Activated CD4-positive, alpha-beta T cell treated with anti-CD3 and anti-CD28 coated beads for 24 hours (primary cell): ENCODE data around the gene TMBIM1.
A peak's percentile ranks its signal among the peaks of the same experiment; 100 is the strongest.

Experiments
- DNase-seq, 2 donors: peaks; one replicate each; pipeline ENCODE4 v3.0.0-alpha.2; 2020; ENCODE audit warnings: low read depth in 2 of 2

TMBIM1 gene

GRCh38 chr2:218272531-218273212 is 19.6 kb downstream of the TMBIM1 start:
- peak; percentile 64 to 74 for DNase-seq

GRCh38 chr2:218271865-218272530 is 20.3 kb downstream of the TMBIM1 start:
- no peak for DNase-seq

DNA sequence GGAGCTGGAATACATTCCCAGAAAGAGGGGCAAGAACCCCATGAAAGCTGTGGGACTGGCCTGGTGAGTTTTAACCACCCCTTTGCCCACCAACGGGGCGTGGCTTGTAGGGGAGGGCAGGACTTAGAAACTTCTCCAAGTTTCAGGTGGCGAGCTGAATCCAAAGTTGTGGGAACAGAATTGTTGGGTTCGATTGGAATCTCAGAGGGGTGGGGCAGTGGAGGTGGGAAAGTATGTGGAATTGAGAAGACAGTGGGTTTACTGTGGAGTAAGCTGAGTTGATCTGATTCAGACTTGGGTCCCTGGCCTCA is 20.9 kb downstream of the TMBIM1 start:
- no peak for DNase-seq

DNA sequence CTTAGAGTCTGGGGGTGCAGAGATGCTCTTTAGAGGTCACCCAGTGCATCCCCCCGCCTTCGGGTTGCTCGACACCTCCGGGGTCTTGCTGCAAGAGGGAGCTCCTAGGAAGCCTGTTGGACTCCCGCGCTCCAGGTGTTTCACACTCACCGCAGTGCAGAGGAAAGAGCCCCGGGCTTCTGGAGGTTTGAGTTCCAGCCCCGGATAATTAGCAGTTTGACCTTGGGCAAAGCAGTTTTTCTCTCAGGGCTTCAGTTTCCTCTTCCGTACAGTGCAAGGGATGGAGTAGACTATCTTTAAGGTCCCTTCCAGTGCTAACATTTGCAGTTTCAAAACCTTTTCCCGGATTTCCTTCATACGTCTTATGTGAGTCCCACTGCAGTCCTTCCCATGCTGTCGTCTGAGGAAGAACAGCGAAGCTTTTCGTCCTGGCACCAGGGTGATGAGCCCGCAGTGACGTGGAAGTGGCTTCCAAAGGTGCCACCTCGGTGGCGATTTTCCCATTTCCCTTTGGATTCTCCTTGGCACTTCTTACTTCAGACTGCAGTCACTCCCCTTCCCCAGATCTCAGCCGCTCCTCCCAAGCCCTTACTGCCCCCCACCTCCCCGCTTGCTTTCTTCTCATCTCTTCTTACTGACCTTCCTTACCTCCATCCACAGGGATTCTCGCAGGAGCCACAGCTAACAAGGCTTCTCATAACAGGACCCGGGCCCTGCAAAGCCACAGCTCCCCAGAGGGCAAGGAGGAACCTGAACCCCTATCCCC is 21.4 kb downstream of the TMBIM1 start:
- no peak for DNase-seq

DNA sequence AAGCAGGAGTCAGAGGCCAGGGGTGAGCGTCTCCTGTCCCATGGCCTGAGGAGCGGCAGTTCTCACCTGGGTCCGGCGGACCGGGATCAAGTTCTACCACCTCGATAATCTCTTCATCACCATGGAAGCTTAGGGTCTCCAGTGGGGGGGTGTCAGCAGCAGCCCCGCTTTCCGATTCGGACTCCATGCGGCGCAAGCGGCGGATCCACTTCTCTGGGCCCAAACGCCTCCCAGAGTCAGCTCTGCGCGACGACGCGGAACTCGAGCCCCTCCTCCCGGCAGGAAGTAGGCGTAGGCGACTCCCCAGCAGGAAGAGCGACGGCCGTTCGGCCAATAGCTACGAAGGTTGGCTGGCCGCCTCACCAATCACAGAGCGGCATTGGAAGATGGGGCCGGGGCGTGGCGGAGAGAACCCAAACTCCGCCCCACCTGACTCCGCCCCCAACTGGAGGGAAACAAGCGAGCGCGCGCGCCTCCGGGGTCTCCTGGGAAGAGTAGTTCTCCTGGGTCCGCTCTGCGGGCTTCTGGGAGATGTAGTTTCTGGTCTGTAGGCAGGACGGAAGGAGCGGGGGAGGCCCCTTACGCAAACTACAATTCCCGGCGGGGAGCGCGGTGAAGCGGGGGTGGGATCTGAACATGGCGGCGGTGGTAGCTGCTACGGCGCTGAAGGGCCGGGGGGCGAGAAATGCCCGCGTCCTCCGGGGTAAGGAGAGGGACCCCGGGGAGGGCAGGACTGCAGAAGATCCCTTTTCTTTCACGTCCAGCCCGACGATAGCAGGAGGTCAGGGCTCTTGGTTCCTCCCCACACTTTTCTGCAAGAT is 22.2 kb downstream of the TMBIM1 start, which contains the start of the genes AAMP and PNKD:
TSS of gene AAMP (minus strand) at position 238 of the 821 bp plus-strand sequence. CDS start at position 187, 51 bp downstream.
TSS of gene PNKD (plus strand) at position 620 of the 821 bp plus-strand sequence. CDS start at position 637, 17 bp downstream.
- DNase-seq, result peak; percentile 100

DNA sequence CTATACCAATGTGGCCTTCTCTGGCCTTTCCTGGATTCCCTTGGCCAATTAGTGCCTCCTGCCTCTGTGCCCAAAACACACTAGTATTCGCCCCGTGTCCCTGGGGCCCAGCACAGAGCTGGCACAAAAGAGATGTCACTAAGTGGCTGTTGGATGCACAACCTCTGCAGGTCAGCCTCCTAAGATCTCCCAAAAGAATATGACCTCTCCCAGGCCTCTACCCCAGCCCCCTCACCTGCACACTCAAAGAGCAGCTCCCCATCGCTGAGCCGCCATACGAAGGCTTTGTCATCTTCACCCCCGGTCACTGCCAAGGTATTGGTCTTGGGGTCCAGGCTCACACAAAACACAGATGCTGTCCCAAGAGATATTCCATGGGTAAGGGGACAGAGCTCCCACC is 25.0 kb downstream of the TMBIM1 start:
- DNase-seq, result no peak

GRCh38 chr2:218266316-218266979 is 25.9 kb downstream of the TMBIM1 start:
- DNase-seq, result no peak

- DNase-seq, result no peak
Measured at GRCh38 chr2:218265626-218266025, 26.7 kb downstream of the TMBIM1 start.

DNA sequence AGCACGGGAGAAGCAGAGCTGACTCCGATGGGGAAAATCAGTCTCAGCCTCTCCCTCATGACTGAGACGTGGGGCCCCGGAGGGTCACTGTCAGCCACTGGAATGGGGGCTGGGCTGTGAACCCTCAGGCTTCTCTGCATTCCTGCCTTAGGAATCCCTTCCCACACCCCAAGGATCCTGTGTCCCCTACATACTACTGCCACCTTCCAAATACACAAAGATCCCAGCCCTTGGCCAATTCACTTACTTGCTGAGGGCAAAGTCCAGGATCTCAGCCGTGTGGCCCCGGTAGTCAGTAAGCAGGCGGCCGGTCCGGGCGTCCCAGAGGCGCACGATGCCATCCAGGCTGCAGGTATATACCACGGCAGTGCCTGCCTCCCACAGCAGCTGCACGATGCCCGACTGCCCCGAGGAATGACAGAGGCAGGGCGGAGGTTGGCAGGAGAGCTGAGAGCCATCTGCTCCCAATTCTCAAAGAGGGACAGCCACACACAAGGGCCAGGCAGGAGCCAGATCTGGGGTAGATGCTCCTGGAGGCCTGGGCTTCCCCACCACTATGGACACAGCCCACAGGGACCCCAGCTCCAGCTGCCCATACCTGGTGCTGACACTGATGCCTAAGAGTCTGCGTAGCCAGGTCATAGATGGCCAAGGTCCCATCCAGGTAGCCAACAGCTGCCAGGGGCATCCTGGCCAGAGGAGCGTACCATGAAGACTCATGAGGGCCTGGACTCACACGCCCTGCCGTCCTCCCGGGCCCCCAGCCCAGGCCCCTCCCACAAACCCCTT is 27.3 kb downstream of the TMBIM1 start:
- no peak for DNase-seq

DNA sequence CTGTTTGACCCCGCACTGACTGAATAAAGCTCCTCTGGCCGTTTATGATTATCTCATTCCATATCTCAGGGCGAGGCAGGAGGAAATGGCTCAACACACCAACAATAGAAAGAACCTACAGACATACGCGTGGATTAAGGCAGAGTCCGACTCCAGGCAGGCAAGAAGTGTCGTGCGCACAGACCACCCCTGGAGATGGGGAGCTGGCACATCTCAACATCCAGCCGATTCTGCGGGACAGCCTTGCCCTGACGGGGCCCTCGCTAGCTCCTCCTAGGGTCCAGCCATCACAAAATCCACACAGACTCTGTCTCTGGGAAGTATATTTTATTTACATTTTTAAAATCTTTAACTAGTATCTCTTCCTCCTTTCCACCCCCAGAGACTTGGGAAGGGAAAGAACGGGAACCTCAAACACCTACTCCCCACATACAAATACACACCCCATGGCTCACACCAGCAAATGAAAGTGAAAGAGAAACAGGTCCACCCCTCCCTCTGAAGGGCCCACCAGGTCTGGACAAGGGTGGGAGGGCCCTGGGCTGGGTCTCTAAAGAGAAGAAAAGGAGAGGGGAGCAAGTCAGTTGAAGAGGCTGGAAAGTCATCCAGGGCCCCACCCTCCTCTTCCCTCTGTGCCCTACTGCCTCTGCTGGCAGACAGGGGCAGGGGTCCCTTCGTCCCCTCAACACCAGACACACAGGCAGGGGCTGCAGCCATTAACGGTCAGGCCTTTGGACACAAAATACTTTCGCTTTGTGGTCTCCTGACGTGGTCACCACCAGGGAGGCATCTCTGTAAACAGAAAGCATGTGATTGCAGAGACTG is 28.3 kb downstream of the TMBIM1 start:
- DNase-seq, result no peak

GRCh38 chr2:218262631-218263586 is 29.4 kb downstream of the TMBIM1 start:
- no peak for DNase-seq

DNA sequence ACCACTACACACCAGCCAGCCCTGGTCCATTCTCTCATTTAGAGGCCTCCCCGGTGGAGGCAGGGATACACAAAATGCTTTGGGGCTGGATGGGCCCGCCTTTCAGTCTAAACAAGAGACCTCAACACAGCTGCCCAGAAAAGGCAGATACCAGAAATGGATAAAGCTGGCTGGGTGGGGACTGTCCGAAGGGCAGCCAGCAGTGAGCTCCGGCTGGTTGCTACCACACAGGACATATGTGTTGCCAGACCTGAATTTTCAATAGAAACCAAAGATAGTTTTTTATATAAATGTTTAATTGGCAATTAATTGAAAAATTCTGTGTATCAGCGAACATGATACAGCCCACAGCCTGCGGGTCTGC is 30.1 kb downstream of the TMBIM1 start:
- no peak for DNase-seq

GRCh38 chr2:218261423-218262236 is 30.7 kb downstream of the TMBIM1 start:
- DNase-seq, result no peak

- no peak for DNase-seq
Measured at GRCh38 chr2:218260742-218261422, 31.4 kb downstream of the TMBIM1 start, which contains the start of gene GPBAR1. Gene GPBAR1, plus strand, starts transcription at chr2:218261015. Its CDS starts 1,710 bp downstream, at chr2:218262725.

GRCh38 chr2:218260166-218260565 is 32.1 kb downstream of the TMBIM1 start:
- DNase-seq, result no peak

- no peak for DNase-seq
Measured at GRCh38 chr2:218259099-218259961, 33.0 kb downstream of the TMBIM1 start.
